Hepatocyte (in vitro differentiated cells): ENCODE results near the gene CFAP77. TPM values are rescaled to one million over a fixed set of nuclear protein-coding genes. Genes with fewer than 3 reads are reported as not detected.

Source experiments
- DNase-seq: peaks from one replicate; pipeline ENCODE4 v3.0.0-alpha.2; 2016; ENCODE audit warnings: low spot score
- H2AFZ ChIP-seq: fragments of 200-600 bp; sonication (generic); 2 replicates; pipeline ENCODE4 v1.6.0; 2016; ENCODE audit warnings: antibody characterized with exemption, mild to moderate bottlenecking
- H3K27ac ChIP-seq: fragments of 200-600 bp; sonication (generic); 2 replicates; pipeline ENCODE4 v1.5.1; 2016; ENCODE audit warnings: mild to moderate bottlenecking
- H3K27me3 ChIP-seq: fragments of 200-600 bp; sonication (generic); 2 replicates; pipeline ENCODE4 v1.6.1; 2016
- H3K36me3 ChIP-seq: fragments of 200-600 bp; sonication (generic); replicated peaks from 2 replicates; pipeline ENCODE4 v1.5.1; 2016; ENCODE audit warnings: low read depth; ENCODE audit not compliant: insufficient read depth
- H3K4me1 ChIP-seq: fragments of 200-600 bp; sonication (generic); 2 replicates; pipeline ENCODE4 v1.5.1; 2016; ENCODE audit warnings: mild to moderate bottlenecking, moderate library complexity; ENCODE audit not compliant: insufficient read depth
- H3K4me2 ChIP-seq: fragments of 200-600 bp; sonication (generic); 2 replicates; pipeline ENCODE4 v1.6.0; 2016
- H3K4me3 ChIP-seq: fragments of 200-600 bp; sonication (generic); 2 replicates; pipeline ENCODE4 v1.5.1; 2016; ENCODE audit warnings: mild to moderate bottlenecking
- H3K79me2 ChIP-seq: fragments of 200-600 bp; sonication (generic); 2 replicates; pipeline ENCODE4 v1.6.0; 2017; ENCODE audit warnings: mild to moderate bottlenecking
- H3K9me2 ChIP-seq: fragments of 200-600 bp; sonication (generic); replicated peaks from 2 replicates; pipeline ENCODE4 v1.6.0; 2017; ENCODE audit warnings: mild to moderate bottlenecking; ENCODE audit not compliant: insufficient read depth
- H3K9me3 ChIP-seq: fragments of 200-600 bp; sonication (generic); 2 replicates; pipeline ENCODE4 v1.5.1; 2016; ENCODE audit warnings: low read depth, mild to moderate bottlenecking
- H4K20me1 ChIP-seq: fragments of 200-600 bp; sonication (generic); 2 replicates; pipeline ENCODE4 v1.6.0; 2016; ENCODE audit warnings: mild to moderate bottlenecking; ENCODE audit not compliant: insufficient read depth, poor library complexity, severe bottlenecking
- EZH2 ChIP-seq: fragments of 200-600 bp; sonication (generic); IDR thresholded peaks from 2 replicates; pipeline ENCODE4 v1.6.1; 2016; ENCODE audit warnings: antibody characterized with exemption, mild to moderate bottlenecking, borderline replicate concordance
- EZH2phosphoT487 ChIP-seq: fragments of 200-600 bp; sonication (generic); IDR thresholded peaks from one replicate; pipeline ENCODE4 v1.6.1; 2018; ENCODE audit warnings: antibody characterized with exemption, mild to moderate bottlenecking, low read depth, moderate library complexity; ENCODE audit not compliant: unreplicated experiment, severe bottlenecking
- WGBS: methylation state at CpG from one replicate; pipeline ENCODE4 v1.1.6; 2016; ENCODE audit warnings: low lambda C conversion rate; ENCODE audit errors: missing lambda C conversion rate; 5-methylcytosine and 5-hydroxymethylcytosine counted together
- polyA plus RNA-seq: library from polyadenylated mRNA; unstranded; fragments of >200 nt; fragmentation: Nextera tagmentation; extraction: Ambion mirVana; gene quantifications from 2 replicates; pipeline ENCODE4 v1.2.1, GENCODE V29; 2016
- total RNA-seq: library from RNA; depleted of rRNA; stranded (reverse); fragments of >200 nt; gene quantifications from 2 replicates; pipeline ENCODE4 v1.2.3, GENCODE V29; 2014
- TF ChIP-seq, protein P1 (sequence below): fragments of 200-600 bp; sonication (generic); IDR thresholded peaks from 2 replicates; pipeline ENCODE4 v1.5.1; 2016; ENCODE audit warnings: antibody characterized with exemption, mild to moderate bottlenecking; ENCODE audit not compliant: poor library complexity

Gene CFAP77
- total and polyA plus RNA-seq, 2 experiments from 2014 or later: 0.70 to 1.2 TPM

DNA sequence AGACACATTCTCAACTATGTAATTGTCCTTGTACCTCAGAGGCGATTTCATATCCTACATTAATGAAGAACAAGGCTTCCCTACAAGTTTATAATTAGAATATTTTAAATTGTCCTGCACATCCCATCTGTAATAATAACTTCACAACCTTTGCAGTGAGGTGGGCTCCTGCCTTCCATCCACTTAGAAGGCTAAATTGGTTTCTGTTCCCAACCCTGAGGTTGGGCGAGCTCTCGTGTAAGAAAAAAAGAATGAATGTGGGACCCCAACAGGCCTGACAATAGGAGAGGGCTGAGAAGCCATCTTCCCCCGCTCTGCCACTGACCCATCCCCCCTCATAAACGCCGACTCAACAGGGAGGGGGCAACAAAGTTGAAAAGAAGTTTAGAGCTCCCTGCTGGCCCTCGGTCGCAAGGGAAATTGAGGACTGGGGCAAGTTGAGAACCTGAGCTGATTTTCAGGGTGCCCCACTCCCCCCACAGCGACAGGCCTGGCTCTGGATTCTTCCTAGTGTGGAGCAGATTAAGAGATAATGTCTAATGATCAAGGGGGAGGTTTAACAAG, 181.8 kb downstream of the CFAP77 start:
- no peak overlapping the region for H3K4me2 ChIP-seq

DNA sequence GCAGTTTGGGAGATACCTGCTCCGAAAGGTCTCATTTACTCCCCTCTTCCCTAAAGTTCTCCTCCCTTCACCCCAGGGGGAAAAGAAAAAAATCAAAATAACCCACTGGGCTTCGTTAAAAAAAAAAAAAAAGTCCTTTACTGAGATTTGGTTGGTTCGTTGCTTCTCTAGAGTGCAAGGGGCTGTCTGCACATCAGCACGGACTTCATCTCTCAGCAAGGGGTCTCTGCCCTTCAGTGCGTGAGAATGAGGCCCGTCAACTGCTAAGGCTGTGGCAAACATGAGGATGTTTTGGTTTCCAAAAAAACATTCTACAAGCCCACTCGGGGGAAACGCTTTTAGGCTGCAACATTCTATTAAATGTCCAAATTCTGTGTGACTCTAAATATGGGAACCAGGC, 182.4 kb downstream of the CFAP77 start:
- H4K20me1 ChIP-seq: no peaks in the 10 kb centered on the region
- 55% methylated on average over 8 of the region's 8 CpGs for WGBS

More for the DNA sequence above, 181.8 kb downstream of the CFAP77 start:
- no peaks in the 10 kb centered on the region for H3K36me3 ChIP-seq
- peaks cover 72% of the 10 kb centered on the region for H3K27me3 ChIP-seq
- H3K27ac ChIP-seq: no peak overlapping the region
- no peak for TF ChIP-seq EZH2phosphoT487
- TF ChIP-seq, protein P1, sequence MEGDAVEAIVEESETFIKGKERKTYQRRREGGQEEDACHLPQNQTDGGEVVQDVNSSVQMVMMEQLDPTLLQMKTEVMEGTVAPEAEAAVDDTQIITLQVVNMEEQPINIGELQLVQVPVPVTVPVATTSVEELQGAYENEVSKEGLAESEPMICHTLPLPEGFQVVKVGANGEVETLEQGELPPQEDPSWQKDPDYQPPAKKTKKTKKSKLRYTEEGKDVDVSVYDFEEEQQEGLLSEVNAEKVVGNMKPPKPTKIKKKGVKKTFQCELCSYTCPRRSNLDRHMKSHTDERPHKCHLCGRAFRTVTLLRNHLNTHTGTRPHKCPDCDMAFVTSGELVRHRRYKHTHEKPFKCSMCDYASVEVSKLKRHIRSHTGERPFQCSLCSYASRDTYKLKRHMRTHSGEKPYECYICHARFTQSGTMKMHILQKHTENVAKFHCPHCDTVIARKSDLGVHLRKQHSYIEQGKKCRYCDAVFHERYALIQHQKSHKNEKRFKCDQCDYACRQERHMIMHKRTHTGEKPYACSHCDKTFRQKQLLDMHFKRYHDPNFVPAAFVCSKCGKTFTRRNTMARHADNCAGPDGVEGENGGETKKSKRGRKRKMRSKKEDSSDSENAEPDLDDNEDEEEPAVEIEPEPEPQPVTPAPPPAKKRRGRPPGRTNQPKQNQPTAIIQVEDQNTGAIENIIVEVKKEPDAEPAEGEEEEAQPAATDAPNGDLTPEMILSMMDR: no peak
- TF ChIP-seq EZH2: no peak
- H4K20me1 ChIP-seq: no peaks in the 10 kb centered on the region
- peaks cover 8% of the 10 kb centered on the region for H3K4me1 ChIP-seq
- no peak overlapping the region for H3K4me3 ChIP-seq
- H3K79me2 ChIP-seq: no peaks in the 10 kb centered on the region
- H2AFZ ChIP-seq: no peak overlapping the region
- no peaks in the 10 kb centered on the region for H3K9me2 ChIP-seq
- H3K9me3 ChIP-seq: no peaks in the 10 kb centered on the region
- DNase-seq: no peak
- WGBS: 19% methylated on average over 9 of the region's 9 CpGs

DNA sequence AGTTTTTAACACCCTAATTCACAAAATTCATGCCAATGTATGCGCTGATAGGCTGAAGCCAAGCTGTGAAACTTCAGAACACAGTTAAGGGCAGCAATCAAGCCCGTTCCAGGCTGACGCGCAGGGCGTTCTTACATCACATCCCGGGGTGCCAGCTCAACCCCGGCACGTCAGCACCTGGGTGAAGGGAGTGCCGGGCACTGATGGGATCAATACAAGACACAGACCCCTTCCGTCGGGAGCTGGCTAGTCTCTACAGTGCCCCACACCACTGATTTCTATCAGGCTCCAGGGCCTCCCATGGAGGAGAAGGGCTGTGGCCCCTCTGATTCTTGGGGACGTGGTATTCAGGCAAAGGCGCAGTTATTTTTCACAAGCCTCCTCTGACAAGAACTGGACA, 184.4 kb downstream of the CFAP77 start:
- Histone ChIP-seq H3K27ac (no peak overlapping the region), H3K4me2 (no peak overlapping the region), H3K27me3 (peaks cover 46% of the 10 kb centered on the region), H3K4me1 (peaks cover 8% of the 10 kb centered on the region), H3K79me2 (no peaks in the 10 kb centered on the region), H3K4me3 (no peak overlapping the region), H3K9me2 (no peaks in the 10 kb centered on the region), H2AFZ (no peak overlapping the region), H4K20me1 (no peaks in the 10 kb centered on the region), H3K36me3 (no peaks in the 10 kb centered on the region), H3K9me3 (no peaks in the 10 kb centered on the region)
- WGBS: 95% methylated on average over 13 of the region's 13 CpGs
- DNase-seq: no peak
- no peak for TF ChIP-seq EZH2
- TF ChIP-seq, protein P1: no peak

More for the DNA sequence above, 182.4 kb downstream of the CFAP77 start:
- no peak overlapping the region for H3K27ac ChIP-seq
- TF ChIP-seq, protein P1: no peak
- TF ChIP-seq EZH2 (no peak), EZH2phosphoT487 (no peak)
- H3K4me3 ChIP-seq: no peak overlapping the region
- no peaks in the 10 kb centered on the region for H3K79me2 ChIP-seq
- peaks cover 66% of the 10 kb centered on the region for H3K27me3 ChIP-seq
- H3K9me2 ChIP-seq: no peaks in the 10 kb centered on the region
- H3K4me1 ChIP-seq: peaks cover 8% of the 10 kb centered on the region
- no peaks in the 10 kb centered on the region for H3K36me3 ChIP-seq
- no peak for DNase-seq
- no peaks in the 10 kb centered on the region for H3K9me3 ChIP-seq
- H2AFZ ChIP-seq: no peak overlapping the region
- no peak overlapping the region for H3K4me2 ChIP-seq
